HEK293 (cell line): ENCODE measurements around the gene AFF2.

Source experiments
- SP7 ChIP-seq: fragments of 450-650 bp; formaldehyde crosslinking; IDR thresholded peaks from 2 replicates; pipeline ENCODE4 v1.5.1; 2016; ENCODE audit warnings: missing biosample characterization, missing genetic modification characterization
- ZNF133 ChIP-seq: fragments of 450-650 bp; formaldehyde crosslinking; IDR thresholded peaks from 2 replicates; pipeline ENCODE4 v1.5.1; 2016; ENCODE audit warnings: missing biosample characterization, missing genetic modification characterization
- ZNF571 ChIP-seq: fragments of 450-650 bp; formaldehyde crosslinking; IDR thresholded peaks from 2 replicates; pipeline ENCODE4 v1.5.0; 2017; ENCODE audit warnings: missing biosample characterization, missing genetic modification characterization
- ZNF596 ChIP-seq: fragments of 450-650 bp; IDR thresholded peaks from 2 replicates; pipeline ENCODE4 v1.5.0; 2018; ENCODE audit warnings: missing biosample characterization, mild to moderate bottlenecking, missing genetic modification characterization, moderate library complexity
- ZSCAN30 ChIP-seq: fragments of 450-650 bp; IDR thresholded peaks from 2 replicates; pipeline ENCODE4 v1.5.1; 2018; ENCODE audit warnings: missing biosample characterization, mild to moderate bottlenecking, missing genetic modification characterization, moderate library complexity
- TF ChIP-seq, protein P1 (sequence below): fragments of 450-650 bp; formaldehyde crosslinking; IDR thresholded peaks from 2 replicates; pipeline ENCODE4 v1.5.1; 2016; ENCODE audit warnings: missing biosample characterization, missing genetic modification characterization, low read depth

DNA sequence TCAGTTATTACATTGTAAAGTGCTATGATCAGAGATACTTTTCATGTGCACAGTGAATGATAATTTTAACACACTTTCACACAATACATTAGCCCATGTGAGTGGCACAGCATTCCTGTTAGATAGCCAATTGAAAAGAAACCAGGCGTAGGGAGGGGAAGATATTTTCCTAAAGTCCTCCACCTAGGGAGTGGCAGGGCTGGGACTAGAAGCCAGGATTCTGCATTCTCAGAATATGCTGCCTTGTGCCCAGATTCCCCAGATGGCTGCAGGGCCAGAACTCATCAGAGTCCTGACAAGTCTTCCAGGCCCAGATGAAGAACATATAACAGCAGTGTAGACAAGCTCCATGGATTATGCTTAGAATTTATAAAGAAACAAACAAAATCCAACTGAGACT, 350.2 kb downstream of the AFF2 start:
- TF ChIP-seq SP7 (tag by site-specific recombination) (no peak), ZSCAN30 (no peak), ZNF571 (tag by site-specific recombination) (no peak), ZNF596 (tag by site-specific recombination) (no peak), ZNF133 (tag by site-specific recombination) (no peak)
- TF ChIP-seq, protein P1, sequence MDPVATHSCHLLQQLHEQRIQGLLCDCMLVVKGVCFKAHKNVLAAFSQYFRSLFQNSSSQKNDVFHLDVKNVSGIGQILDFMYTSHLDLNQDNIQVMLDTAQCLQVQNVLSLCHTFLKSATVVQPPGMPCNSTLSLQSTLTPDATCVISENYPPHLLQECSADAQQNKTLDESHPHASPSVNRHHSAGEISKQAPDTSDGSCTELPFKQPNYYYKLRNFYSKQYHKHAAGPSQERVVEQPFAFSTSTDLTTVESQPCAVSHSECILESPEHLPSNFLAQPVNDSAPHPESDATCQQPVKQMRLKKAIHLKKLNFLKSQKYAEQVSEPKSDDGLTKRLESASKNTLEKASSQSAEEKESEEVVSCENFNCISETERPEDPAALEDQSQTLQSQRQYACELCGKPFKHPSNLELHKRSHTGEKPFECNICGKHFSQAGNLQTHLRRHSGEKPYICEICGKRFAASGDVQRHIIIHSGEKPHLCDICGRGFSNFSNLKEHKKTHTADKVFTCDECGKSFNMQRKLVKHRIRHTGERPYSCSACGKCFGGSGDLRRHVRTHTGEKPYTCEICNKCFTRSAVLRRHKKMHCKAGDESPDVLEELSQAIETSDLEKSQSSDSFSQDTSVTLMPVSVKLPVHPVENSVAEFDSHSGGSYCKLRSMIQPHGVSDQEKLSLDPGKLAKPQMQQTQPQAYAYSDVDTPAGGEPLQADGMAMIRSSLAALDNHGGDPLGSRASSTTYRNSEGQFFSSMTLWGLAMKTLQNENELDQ (tag by site-specific recombination): no peak
